ENCODE measurements around the gene TTC28. TPM values are rescaled to one million over a fixed set of nuclear protein-coding genes. Genes with fewer than 3 reads are reported as not detected.

TTC28 gene
- total and polyA plus RNA-seq, 7 donors, result 1.2 to 12.1 (median 3.5) TPM

DNA sequence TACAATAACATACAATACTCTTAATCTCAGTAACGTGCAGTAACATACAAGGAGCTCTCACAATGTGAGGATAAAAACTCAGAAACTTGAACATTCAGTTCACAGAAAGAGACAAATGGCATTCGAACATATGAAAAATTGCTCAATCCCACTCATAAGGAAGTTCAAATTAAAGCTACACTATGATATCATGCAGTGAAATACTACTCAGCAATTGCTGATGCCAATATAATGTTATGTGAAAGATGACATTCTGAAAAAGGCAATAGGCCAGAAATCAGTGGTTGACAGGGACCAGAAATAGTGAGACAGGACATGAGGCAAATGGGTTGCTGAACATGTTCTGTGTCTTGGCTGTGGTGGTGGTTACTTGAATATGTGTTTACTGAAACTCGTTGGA lies 726.9 kb downstream of the TTC28 start:
- Histone ChIP-seq H3K4me1 (peaks cover 10% of the 10 kb centered on the region), H3K27ac (peak overlapping the region; percentile 19), H3K9me3 (no peaks in the 10 kb centered on the region), H3K36me3 (ENCODE audit: insufficient read depth in 1 of 2, low read depth in 1 of 2) (no peaks in the 10 kb centered on the region), H3K4me3 (no peak overlapping the region), H3K27me3 (ENCODE audit: insufficient read depth in 3 of 3, low read length in 2 of 3) (no peaks in the 10 kb centered on the region)
- WGBS, 3 donors, result 58 to 88% (median 75%) methylated on average over 3 of the region's 3 CpGs
- intact Hi-C loops (cut with DNase I), result no loop called here
- TF ChIP-seq, protein P1, sequence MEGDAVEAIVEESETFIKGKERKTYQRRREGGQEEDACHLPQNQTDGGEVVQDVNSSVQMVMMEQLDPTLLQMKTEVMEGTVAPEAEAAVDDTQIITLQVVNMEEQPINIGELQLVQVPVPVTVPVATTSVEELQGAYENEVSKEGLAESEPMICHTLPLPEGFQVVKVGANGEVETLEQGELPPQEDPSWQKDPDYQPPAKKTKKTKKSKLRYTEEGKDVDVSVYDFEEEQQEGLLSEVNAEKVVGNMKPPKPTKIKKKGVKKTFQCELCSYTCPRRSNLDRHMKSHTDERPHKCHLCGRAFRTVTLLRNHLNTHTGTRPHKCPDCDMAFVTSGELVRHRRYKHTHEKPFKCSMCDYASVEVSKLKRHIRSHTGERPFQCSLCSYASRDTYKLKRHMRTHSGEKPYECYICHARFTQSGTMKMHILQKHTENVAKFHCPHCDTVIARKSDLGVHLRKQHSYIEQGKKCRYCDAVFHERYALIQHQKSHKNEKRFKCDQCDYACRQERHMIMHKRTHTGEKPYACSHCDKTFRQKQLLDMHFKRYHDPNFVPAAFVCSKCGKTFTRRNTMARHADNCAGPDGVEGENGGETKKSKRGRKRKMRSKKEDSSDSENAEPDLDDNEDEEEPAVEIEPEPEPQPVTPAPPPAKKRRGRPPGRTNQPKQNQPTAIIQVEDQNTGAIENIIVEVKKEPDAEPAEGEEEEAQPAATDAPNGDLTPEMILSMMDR (IDR thresholded peaks at IDR 0.05), result no peak
- no peak for DNase-seq
- peak in 2 of 4 donors; percentile 23 to 54 for ATAC-seq

DNA sequence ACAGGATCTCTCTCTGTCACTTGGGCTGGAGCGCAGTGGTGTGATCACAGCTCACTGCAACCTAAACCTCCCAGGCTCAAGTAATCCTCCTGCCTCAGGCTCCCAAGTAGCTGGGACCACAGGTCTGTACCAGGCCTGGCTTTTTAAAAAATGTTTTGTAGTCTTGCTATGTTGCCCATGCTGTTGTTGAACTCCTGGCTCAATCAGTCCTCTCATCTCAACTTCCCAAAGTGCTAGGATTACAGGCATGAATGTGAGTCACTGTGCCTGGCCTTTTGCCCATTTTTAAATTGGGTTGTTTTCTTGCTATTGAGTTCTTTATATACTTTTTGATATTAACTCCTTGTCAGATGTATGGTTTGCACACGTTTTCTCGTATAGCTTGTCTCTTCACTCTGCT lies 727.5 kb downstream of the TTC28 start:
- WGBS, 3 donors, result 89 to 93% (median 91%) methylated on average over 3 of the region's 3 CpGs
- ATAC-seq, result peak; percentile 43 to 76 (median 54)

DNA sequence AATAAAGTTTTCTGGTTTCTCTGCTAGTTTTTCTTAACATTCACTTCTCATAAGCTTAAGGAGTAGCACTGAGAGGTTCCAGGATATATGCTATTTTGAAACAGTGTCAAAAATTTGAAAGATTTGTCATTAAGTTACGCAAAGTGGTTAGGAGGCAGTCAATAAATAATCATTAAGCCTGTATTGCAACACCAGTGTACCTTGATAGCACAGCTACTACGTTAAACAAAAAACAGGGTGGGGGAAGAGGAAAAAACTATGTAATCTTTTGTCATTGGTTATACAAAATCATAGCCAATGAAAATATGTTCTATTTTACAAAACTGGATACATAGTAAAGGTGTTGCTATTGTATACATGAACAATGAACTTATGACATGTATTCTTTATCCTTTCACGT lies 730.2 kb downstream of the TTC28 start:
- TF ChIP-seq, protein P1 (IDR thresholded peaks at IDR 0.05), result no peak
- Histone ChIP-seq H3K27me3 (ENCODE audit: insufficient read depth in 3 of 3, low read length in 2 of 3) (no peaks in the 10 kb centered on the region), H3K4me3 (no peak overlapping the region), H3K36me3 (ENCODE audit: insufficient read depth in 1 of 2, low read depth in 1 of 2) (no peaks in the 10 kb centered on the region), H3K27ac (no peak overlapping the region), H3K4me1 (peaks cover 10% of the 10 kb centered on the region), H3K9me3 (no peaks in the 10 kb centered on the region)
- DNase-seq (no peak), ATAC-seq (no peak)
- 90 to 94% (median 91%) methylated on average over 3 of the region's 3 CpGs for WGBS, 3 donors
- intact Hi-C loops (cut with DNase I), result no loop called here

More for the DNA sequence above, 727.5 kb downstream of the TTC28 start:
- Histone ChIP-seq H3K27me3 (ENCODE audit: insufficient read depth in 3 of 3, low read length in 2 of 3) (no peaks in the 10 kb centered on the region), H3K27ac (peak overlapping the region; percentile 19), H3K4me3 (no peak overlapping the region), H3K36me3 (ENCODE audit: insufficient read depth in 1 of 2, low read depth in 1 of 2) (no peaks in the 10 kb centered on the region), H3K4me1 (peaks cover 10% of the 10 kb centered on the region), H3K9me3 (no peaks in the 10 kb centered on the region)
- intact Hi-C loops (cut with DNase I), result no loop called here
- TF ChIP-seq, protein P1 (IDR thresholded peaks at IDR 0.05), result no peak
- DNase-seq, result no peak

DNA sequence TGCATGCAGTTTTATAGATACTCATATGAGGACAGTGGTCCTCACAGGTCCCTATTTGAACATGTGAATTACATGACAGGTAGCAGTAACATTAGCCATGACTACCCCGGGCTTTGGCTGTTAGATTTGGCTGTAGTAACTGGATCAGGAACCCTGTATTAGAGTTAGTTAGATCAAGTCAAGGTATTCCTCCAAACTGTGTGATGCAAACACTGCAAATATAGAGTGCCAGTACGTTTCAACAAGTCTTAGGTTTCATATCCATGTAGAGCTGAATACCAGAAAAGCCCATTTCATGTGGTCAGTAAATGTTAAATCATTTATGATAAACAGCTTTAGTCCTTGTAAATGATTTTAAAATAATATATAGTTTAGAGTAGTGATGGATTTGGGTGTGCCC lies 731.1 kb downstream of the TTC28 start:
- 32 to 59% (median 36%) methylated on average over 2 of the region's 2 CpGs for WGBS, 3 donors

More for the DNA sequence above, 731.1 kb downstream of the TTC28 start:
- H3K4me1 ChIP-seq, result peaks cover 10% of the 10 kb centered on the region
- intact Hi-C loops (cut with DNase I), result no loop called here
- H3K27me3 ChIP-seq (ENCODE audit: insufficient read depth in 3 of 3, low read length in 2 of 3), result no peaks in the 10 kb centered on the region
- DNase-seq (no peak), ATAC-seq (no peak)
- TF ChIP-seq, protein P1 (IDR thresholded peaks at IDR 0.05), result no peak
- no peaks in the 10 kb centered on the region for H3K9me3 ChIP-seq
- no peaks in the 10 kb centered on the region for H3K36me3 ChIP-seq (ENCODE audit: insufficient read depth in 1 of 2, low read depth in 1 of 2)
- H3K27ac ChIP-seq, result no peak overlapping the region
- no peak overlapping the region for H3K4me3 ChIP-seq

Data from psoas muscle (tissue), 8 donors.